Measurements from ENCODE around the gene KCTD15.

KCTD15 gene

GRCh38 chr19:33841685-33842084, 45.0 kb downstream of the KCTD15 start:
- Histone ChIP-seq H3K36me3 (ENCODE audit: low read depth) (no peaks in the 10 kb centered on the region), H3K9me3 (ENCODE audit: severe bottlenecking) (no peaks in the 10 kb centered on the region), H3K27ac (ENCODE audit: poor library complexity, severe bottlenecking) (no peak overlapping the region), H3K4me3 (ENCODE audit: severe bottlenecking) (no peak overlapping the region), H3K27me3 (ENCODE audit: insufficient read depth, poor library complexity, severe bottlenecking) (no peaks in the 10 kb centered on the region), H3K4me1 (ENCODE audit: insufficient read depth, poor library complexity, severe bottlenecking) (no peaks in the 10 kb centered on the region)
- no peak for DNase-seq (ENCODE audit: low spot score)
- no peak for ATAC-seq (ENCODE audit: low read depth)
- TF ChIP-seq CTCF (IDR thresholded peaks at IDR 0.05; ENCODE audit: poor library complexity, severe bottlenecking), result no peak

- H3K27ac ChIP-seq (ENCODE audit: poor library complexity, severe bottlenecking), result no peak overlapping the region
- no peaks in the 10 kb centered on the region for H3K4me1 ChIP-seq (ENCODE audit: insufficient read depth, poor library complexity, severe bottlenecking)
- H3K36me3 ChIP-seq (ENCODE audit: low read depth), result no peaks in the 10 kb centered on the region
- no peak overlapping the region for H3K4me3 ChIP-seq (ENCODE audit: severe bottlenecking)
- H3K9me3 ChIP-seq (ENCODE audit: severe bottlenecking), result no peaks in the 10 kb centered on the region
- ATAC-seq (ENCODE audit: low read depth) (no peak), DNase-seq (ENCODE audit: low spot score) (no peak)
- TF ChIP-seq CTCF (IDR thresholded peaks at IDR 0.05; ENCODE audit: poor library complexity, severe bottlenecking), result no peak
- no peaks in the 10 kb centered on the region for H3K27me3 ChIP-seq (ENCODE audit: insufficient read depth, poor library complexity, severe bottlenecking)
Measured at GRCh38 chr19:33844478-33844877, 47.8 kb downstream of the KCTD15 start.

DNA sequence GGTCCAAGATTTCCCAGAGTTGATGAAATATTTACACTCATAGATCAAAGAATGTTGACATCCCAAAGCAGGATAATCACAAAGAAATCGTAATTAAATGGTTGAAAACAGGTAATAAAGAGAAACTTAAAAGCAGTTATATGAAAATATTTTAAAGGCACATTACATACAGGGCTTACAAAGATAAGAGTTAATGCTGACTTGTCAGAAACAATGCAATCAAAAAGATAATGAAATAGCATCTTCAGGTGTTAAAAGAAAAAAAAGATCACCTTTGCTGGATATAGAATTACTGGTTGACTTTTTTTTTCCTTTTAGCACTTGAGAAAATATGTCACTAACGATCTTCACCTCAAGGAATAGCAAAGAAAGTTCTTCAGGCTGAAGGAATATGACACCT, 48.8 kb downstream of the KCTD15 start:
- ATAC-seq (ENCODE audit: low read depth), result no peak
- H3K4me3 ChIP-seq (ENCODE audit: severe bottlenecking), result no peak overlapping the region
- DNase-seq (ENCODE audit: low spot score), result no peak
- no peaks in the 10 kb centered on the region for H3K27me3 ChIP-seq (ENCODE audit: insufficient read depth, poor library complexity, severe bottlenecking)
- H3K36me3 ChIP-seq (ENCODE audit: low read depth), result no peaks in the 10 kb centered on the region
- no peaks in the 10 kb centered on the region for H3K4me1 ChIP-seq (ENCODE audit: insufficient read depth, poor library complexity, severe bottlenecking)
- H3K9me3 ChIP-seq (ENCODE audit: severe bottlenecking), result no peaks in the 10 kb centered on the region
- no peak for TF ChIP-seq CTCF (IDR thresholded peaks at IDR 0.05; ENCODE audit: poor library complexity, severe bottlenecking)
- no peak overlapping the region for H3K27ac ChIP-seq (ENCODE audit: poor library complexity, severe bottlenecking)

- DNase-seq (ENCODE audit: low spot score) (no peak), ATAC-seq (ENCODE audit: low read depth) (no peak)
- Histone ChIP-seq H3K4me3 (ENCODE audit: severe bottlenecking) (no peak overlapping the region), H3K9me3 (ENCODE audit: severe bottlenecking) (no peaks in the 10 kb centered on the region), H3K27me3 (ENCODE audit: insufficient read depth, poor library complexity, severe bottlenecking) (no peaks in the 10 kb centered on the region), H3K4me1 (ENCODE audit: insufficient read depth, poor library complexity, severe bottlenecking) (no peaks in the 10 kb centered on the region), H3K36me3 (ENCODE audit: low read depth) (no peaks in the 10 kb centered on the region), H3K27ac (ENCODE audit: poor library complexity, severe bottlenecking) (no peak overlapping the region)
- no peak for TF ChIP-seq CTCF (IDR thresholded peaks at IDR 0.05; ENCODE audit: poor library complexity, severe bottlenecking)
Measured at GRCh38 chr19:33849551-33850147, 53.0 kb downstream of the KCTD15 start.

- peaks cover 3% of the 10 kb centered on the region for H3K27me3 ChIP-seq (ENCODE audit: insufficient read depth, poor library complexity, severe bottlenecking)
- DNase-seq (ENCODE audit: low spot score), result no peak
- ATAC-seq (ENCODE audit: low read depth), result no peak
- H3K4me3 ChIP-seq (ENCODE audit: severe bottlenecking), result no peak overlapping the region
- no peaks in the 10 kb centered on the region for H3K36me3 ChIP-seq (ENCODE audit: low read depth)
- no peak overlapping the region for H3K27ac ChIP-seq (ENCODE audit: poor library complexity, severe bottlenecking)
- TF ChIP-seq CTCF (IDR thresholded peaks at IDR 0.05; ENCODE audit: poor library complexity, severe bottlenecking), result no peak
- no peaks in the 10 kb centered on the region for H3K9me3 ChIP-seq (ENCODE audit: severe bottlenecking)
- H3K4me1 ChIP-seq (ENCODE audit: insufficient read depth, poor library complexity, severe bottlenecking), result no peaks in the 10 kb centered on the region
Measured at GRCh38 chr19:33859016-33859415, 62.3 kb downstream of the KCTD15 start.
